IMR-90 (cell line): Measurements from ENCODE around the gene ASB6. TPM values are rescaled to one million over a fixed set of nuclear protein-coding genes. Genes with fewer than 3 reads are reported as not detected.

Experiments
- ATAC-seq: fragments of 200-7000 bp; cut with Tn5 transposase; 2 replicates; pipeline ENCODE4 v1.9.1; 2020; ENCODE audit warnings: low read depth, mild to moderate bottlenecking, moderate library complexity
- BruUV-seq: library from RNA; stranded (reverse); fragments of 400-500 nt; replicated peaks from 2 replicates; lab custom pipeline; 2021; lab: Mats Ljungman, UMichigan
- CTCF ChIA-PET: fragments of 300-600 bp; formaldehyde crosslinking; extraction: SDS; loops from one replicate; lab custom pipeline; 2021; ENCODE audit warnings: antibody characterized with exemption; lab: Yijun Ruan, JAX
- POLR2A ChIA-PET: fragments of 300-600 bp; sonication (Branson Sonifier 250); formaldehyde crosslinking; loops from one replicate; lab custom pipeline; 2022; ENCODE audit warnings: antibody characterized with exemption; ENCODE audit not compliant: unreplicated experiment; lab: Charles Lee
- DNase-seq: peaks from one replicate; pipeline ENCODE4 v3.0.0; 2013
- H2AFZ ChIP-seq: replicated peaks from 2 replicates; pipeline ENCODE3; 2013; ENCODE audit warnings: low read length, mild to moderate bottlenecking; ENCODE audit not compliant: poor library complexity
- H2AK5ac ChIP-seq: 2 replicates; pipeline ENCODE4 v1.6.1; 2013; ENCODE audit warnings: low read depth, low read length, inconsistent platforms
- H2AK9ac ChIP-seq: replicated peaks from 2 replicates; pipeline ENCODE3; 2013; ENCODE audit warnings: mild to moderate bottlenecking, low read depth, low read length, moderate library complexity; ENCODE audit not compliant: poor library complexity
- H2BK120ac ChIP-seq: 2 replicates; pipeline ENCODE4 v1.6.1; 2013; ENCODE audit warnings: low read depth, low read length, inconsistent platforms
- H2BK15ac ChIP-seq: 3 replicates; pipeline ENCODE4 v1.6.1; 2013; ENCODE audit warnings: low read depth, low read length, inconsistent platforms
- H2BK20ac ChIP-seq: 2 replicates; pipeline ENCODE4 v1.6.1; 2013; ENCODE audit warnings: low read depth, mild to moderate bottlenecking, inconsistent platforms, low read length, moderate library complexity
- H2BK5ac ChIP-seq: 2 replicates; pipeline ENCODE4 v1.6.1; 2013; ENCODE audit warnings: mild to moderate bottlenecking, low read depth, low read length, inconsistent platforms; ENCODE audit not compliant: poor library complexity, severe bottlenecking
- H3K14ac ChIP-seq: replicated peaks from 2 replicates; pipeline ENCODE4 v1.6.1; 2013; ENCODE audit warnings: low read depth, low read length, inconsistent platforms
- H3K18ac ChIP-seq: 2 replicates; pipeline ENCODE4 v1.6.1; 2013; ENCODE audit warnings: low read depth, low read length, control low read depth
- H3K23ac ChIP-seq: 2 replicates; pipeline ENCODE4 v1.6.1; 2013; ENCODE audit warnings: low read depth, low read length, inconsistent platforms
- H3K27ac ChIP-seq: 2 replicates; pipeline ENCODE4 v1.5.1; 2013; ENCODE audit warnings: mild to moderate bottlenecking, control low read depth, low read length; ENCODE audit not compliant: insufficient read depth
- H3K27me3 ChIP-seq: 2 replicates; pipeline ENCODE4 v1.6.1; 2013; ENCODE audit warnings: low read length; ENCODE audit not compliant: control insufficient read depth, insufficient read depth
- H3K36me3 ChIP-seq: 2 replicates; pipeline ENCODE4 v1.6.1; 2013; ENCODE audit warnings: low read length, mixed read lengths; ENCODE audit not compliant: control insufficient read depth, insufficient read depth
- H3K4ac ChIP-seq: 2 replicates; pipeline ENCODE4 v1.6.1; 2013; ENCODE audit warnings: low read depth, low read length, inconsistent platforms
- H3K4me1 ChIP-seq: 2 replicates; pipeline ENCODE4 v1.6.1; 2013; ENCODE audit warnings: low read length, mixed read lengths; ENCODE audit not compliant: control insufficient read depth, insufficient read depth
- H3K4me2 ChIP-seq: 2 replicates; pipeline ENCODE4 v1.6.1; 2013; ENCODE audit warnings: low read depth, mild to moderate bottlenecking, control low read depth, low read length, moderate library complexity
- H3K4me3 ChIP-seq: 2 replicates; pipeline ENCODE4 v1.5.1; 2013; ENCODE audit warnings: low read depth, mild to moderate bottlenecking, control low read depth, low read length, moderate library complexity; ENCODE audit not compliant: insufficient read depth
- H3K56ac ChIP-seq: 2 replicates; pipeline ENCODE4 v1.6.1; 2013; ENCODE audit warnings: low read length, inconsistent platforms; ENCODE audit not compliant: insufficient read depth; ENCODE audit errors: extremely low read depth
- H3K79me1 ChIP-seq, 2 experiments: 2 replicates each; pipeline ENCODE4 v1.6.1; 2013; ENCODE audit warnings: low read length in 2 of 2, inconsistent platforms in 1 of 2, low read depth in 1 of 2
- H3K9ac ChIP-seq: 2 replicates; pipeline ENCODE4 v1.6.1; 2013; ENCODE audit warnings: low read depth, low read length, control low read depth
- H3K9me1 ChIP-seq: 2 replicates; pipeline ENCODE4 v1.6.1; 2013; ENCODE audit warnings: low read length, inconsistent platforms; ENCODE audit not compliant: insufficient read depth
- H3K9me3 ChIP-seq: 2 replicates; pipeline ENCODE4 v1.6.1; 2013; ENCODE audit warnings: low read length; ENCODE audit not compliant: control insufficient read depth, insufficient read depth
- H4K20me1 ChIP-seq: 2 replicates; pipeline ENCODE4 v1.6.1; 2013; ENCODE audit warnings: low read length, inconsistent platforms; ENCODE audit not compliant: insufficient read depth
- H4K5ac ChIP-seq: 2 replicates; pipeline ENCODE4 v1.6.1; 2013; ENCODE audit warnings: mild to moderate bottlenecking, low read depth, low read length, control low read depth
- H4K8ac ChIP-seq, 2 experiments: 2 replicates each; pipeline ENCODE4 v1.6.1; 2013; ENCODE audit warnings: low read depth in 2 of 2, low read length in 2 of 2, control low read depth in 1 of 2, inconsistent platforms in 1 of 2
- H4K91ac ChIP-seq: 2 replicates; pipeline ENCODE4 v1.6.1; 2013; ENCODE audit warnings: low read depth, low read length, inconsistent platforms; ENCODE audit not compliant: insufficient read depth
- CHD1 ChIP-seq: IDR thresholded peaks from 2 replicates; pipeline ENCODE4 v1.6.1; 2012; ENCODE audit warnings: low read depth, low read length, improper control_type of control experiment
- MAZ ChIP-seq: IDR thresholded peaks from 2 replicates; pipeline ENCODE4 v1.6.1; 2012; ENCODE audit warnings: low read depth, mild to moderate bottlenecking, low read length, improper control_type of control experiment, moderate library complexity, borderline replicate concordance
- WGBS, 2 experiments: methylation state at CpG; one replicate each; pipeline versions ENCODE4 v1.1.5 to v1.1.7; 2013; ENCODE audit warnings: missing lambda C conversion rate in 2 of 2; ENCODE audit not compliant: insufficient read length in 1 of 2; ENCODE audit errors: extremely low coverage in 2 of 2; 5-methylcytosine and 5-hydroxymethylcytosine counted together
- dilution Hi-C: fragments of 300-500 bp; cut with HindIII; formaldehyde crosslinking; loops from one replicate; pipeline ENCODE4 v1.14.3; 2018; ENCODE audit warnings: low sequenced_read_pairs; ENCODE audit not compliant: unreplicated experiment
- in situ Hi-C: fragments of 300-500 bp; cut with MboI; formaldehyde crosslinking; loops from 3 replicates; pipeline ENCODE4 v1.14.3; 2019; ENCODE audit warnings: low sequenced_read_pairs, inconsistent platforms, mixed read lengths
- intact Hi-C: fragments of 100-400 bp; cut with micrococcal nuclease; formaldehyde crosslinking; loops from 2 replicates; pipeline ENCODE4 v1.10.0; 2022
- polyA plus RNA-seq, 3 experiments: library from polyadenylated mRNA; depleted of rRNA; stranded (reverse); fragments of >200 nt; gene quantifications; 2 replicates each; pipeline ENCODE4 v1.2.3, GENCODE V29; 2012; ENCODE audit warnings: low replicate concordance in 1 of 3
- total RNA-seq: library from RNA; depleted of rRNA; stranded (reverse); fragments of >200 nt; gene quantifications from 2 replicates; pipeline ENCODE4 v1.2.3, GENCODE V29; 2012
- TF ChIP-seq, protein P1 (sequence below): fragments of 150-350 bp; IDR thresholded peaks from 2 replicates; pipeline ENCODE4 v1.6.1; 2017; ENCODE audit warnings: mild to moderate bottlenecking, antibody characterized with exemption, low read length, low read depth

Gene ASB6
- total and polyA plus RNA-seq, 2 of the 4 experiments (the other 2 are of a cell fraction) = 9.7 to 28.9 TPM

DNA sequence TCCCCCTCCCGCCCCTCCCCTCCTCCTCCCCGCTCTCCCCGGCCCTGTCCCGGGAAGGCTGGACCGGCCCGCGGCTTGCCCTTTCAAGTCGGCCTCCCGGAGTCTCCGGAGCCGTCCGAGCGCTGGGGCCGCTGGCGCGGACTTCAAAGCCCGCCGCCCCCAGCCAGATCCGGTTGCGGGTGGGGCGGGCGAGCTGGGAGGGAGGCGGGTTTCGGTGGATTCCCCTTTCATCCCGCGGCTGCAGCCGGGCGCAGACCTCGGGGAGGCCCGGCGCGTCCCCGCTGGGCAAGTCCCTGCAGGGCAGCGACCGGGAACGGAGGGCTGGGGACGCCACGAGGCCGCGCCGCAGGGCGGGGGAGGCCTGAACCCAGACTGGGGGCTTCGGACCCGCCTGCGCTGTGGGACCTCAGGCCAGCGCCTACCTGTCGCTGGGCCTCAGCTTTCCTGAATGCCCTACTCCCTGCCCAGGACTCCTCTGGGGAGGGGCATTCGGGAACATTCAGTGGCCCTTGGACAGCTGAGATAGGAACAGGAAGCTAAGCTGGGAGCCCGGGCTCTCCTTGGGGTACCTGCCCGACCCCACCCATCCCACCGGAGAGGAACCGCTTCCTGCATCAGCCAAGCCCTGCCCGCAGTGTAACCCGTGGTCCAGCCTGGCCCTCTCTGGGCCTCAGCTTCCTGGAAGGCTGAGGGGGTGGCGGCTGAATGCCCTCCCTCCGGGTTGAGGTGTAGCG lies 44.4 kb downstream of the ASB6 start:
- CTCF ChIA-PET = interaction anchor here (0.5 to 1.1 kb wide), 2 partner anchors 43 to 423 kb away, joined by 3 to 4 read pairs; no protein-coding TSS in a partner anchor
- Histone ChIP-seq H3K4me1 (peaks cover 19% of the 10 kb centered on the region), H4K5ac (peak overlapping the region; percentile 85), H3K14ac (peak overlapping the region; percentile 98), H3K18ac (peak overlapping the region; percentile 86), H2AK9ac (peak overlapping the region; percentile 97), H3K56ac (peak overlapping the region; percentile 46; the same call in 1 of the 2 replicates), H2BK15ac (peak overlapping the region; percentile 84; the same call in 1 of the 3 replicates), H2AFZ (peak overlapping the region; percentile 91), H3K4ac (peak overlapping the region; percentile 97), H3K9ac (peak overlapping the region; percentile 80), H3K27me3 (no peaks in the 10 kb centered on the region), H3K79me1 (peaks cover 5 to 11% of the 10 kb centered on the region in 2 experiments; a peak in 3 of 4 replicates), H2AK5ac (peak overlapping the region; percentile 98), H3K9me1 (peaks cover 14% of the 10 kb centered on the region), H2BK5ac (peak overlapping the region; percentile 80), H4K8ac (peak overlapping the region; percentile 94 to 95), H3K36me3 (no peaks in the 10 kb centered on the region), H3K4me3 (peak overlapping the region; percentile 42), H3K23ac (peak overlapping the region; percentile 93), H2BK20ac (peak overlapping the region; percentile 9), H3K27ac (peak overlapping the region; percentile 67), H3K4me2 (peak overlapping the region; percentile 88), H4K20me1 (no peaks in the 10 kb centered on the region), H2BK120ac (peak overlapping the region; percentile 84), H4K91ac (peak overlapping the region; percentile 97), H3K9me3 (no peaks in the 10 kb centered on the region)
- in situ Hi-C loops = no loop called here
- BruUV-seq = no TSS peak
- intact Hi-C loops = no loop called here
- dilution Hi-C loops = no loop called here
- POLR2A ChIA-PET = interaction anchor here (0.5 to 1.1 kb wide), 5 partner anchors 101 to 472 kb away, joined by 3 to 27 read pairs (median 3); no protein-coding TSS in a partner anchor
- DNase-seq = peak; percentile 65
- WGBS, 2 experiments = 0% methylated on average over 9 of the region's 57 CpGs; no CpG with 5 or more reads in 1 of the 2 experiments
- 0 out of 2 replicates have a peak, but pooled peaks have one; percentile 64 for TF ChIP-seq CHD1
- TF ChIP-seq MAZ = peak; percentile 85
- TF ChIP-seq, protein P1, sequence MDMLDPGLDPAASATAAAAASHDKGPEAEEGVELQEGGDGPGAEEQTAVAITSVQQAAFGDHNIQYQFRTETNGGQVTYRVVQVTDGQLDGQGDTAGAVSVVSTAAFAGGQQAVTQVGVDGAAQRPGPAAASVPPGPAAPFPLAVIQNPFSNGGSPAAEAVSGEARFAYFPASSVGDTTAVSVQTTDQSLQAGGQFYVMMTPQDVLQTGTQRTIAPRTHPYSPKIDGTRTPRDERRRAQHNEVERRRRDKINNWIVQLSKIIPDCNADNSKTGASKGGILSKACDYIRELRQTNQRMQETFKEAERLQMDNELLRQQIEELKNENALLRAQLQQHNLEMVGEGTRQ = no peak
- ATAC-seq = peak; percentile 68
